ENCODE results near the gene DEAF1.

Gene DEAF1

DNA sequence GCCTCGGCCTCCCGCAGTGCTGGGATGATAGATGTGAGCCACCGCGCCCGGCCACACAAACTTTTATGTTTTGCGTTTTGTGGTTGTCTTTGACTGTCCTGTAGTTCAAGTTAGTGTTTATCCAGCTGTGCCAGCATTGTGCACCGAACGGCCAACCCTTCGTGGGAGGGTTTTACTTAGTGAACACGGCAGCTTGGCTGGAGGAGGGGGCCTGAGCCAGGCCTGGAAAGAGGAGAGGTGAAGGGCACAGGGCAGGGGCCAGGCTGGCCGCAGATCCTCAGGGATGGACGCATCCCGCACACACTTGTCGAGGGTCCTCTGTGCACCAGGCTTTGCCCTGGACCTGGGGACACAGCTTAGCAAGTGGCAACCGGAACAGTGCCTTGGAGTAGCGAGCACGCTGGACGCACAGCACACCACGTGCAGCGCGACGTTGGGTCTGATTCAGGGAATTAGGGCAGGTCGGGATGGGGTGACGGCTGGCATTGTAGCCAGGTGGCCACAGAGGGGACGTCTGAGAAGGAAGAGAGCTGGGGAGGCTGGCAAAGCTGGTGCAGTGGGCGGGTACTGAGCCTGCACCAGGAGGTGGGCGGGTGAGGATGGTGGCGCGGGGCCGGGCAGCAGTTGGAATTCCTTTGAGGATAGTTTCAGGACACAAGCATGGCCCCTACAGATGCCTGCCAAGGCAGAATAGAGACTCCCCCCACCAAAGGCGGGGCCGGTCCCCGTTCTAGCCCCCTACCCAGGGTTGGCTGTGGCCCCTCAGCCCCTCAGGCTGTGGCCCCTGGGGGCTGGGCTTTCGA, 24.4 kb upstream of the DEAF1 start:
- H3K27ac ChIP-seq, result no peak overlapping the region
- H2AFZ ChIP-seq (ENCODE audit: low read depth), result no peak overlapping the region
- H3K4me1 ChIP-seq (ENCODE audit: low read depth, poor library complexity, severe bottlenecking), result peaks cover 33% of the 10 kb centered on the region

DNA sequence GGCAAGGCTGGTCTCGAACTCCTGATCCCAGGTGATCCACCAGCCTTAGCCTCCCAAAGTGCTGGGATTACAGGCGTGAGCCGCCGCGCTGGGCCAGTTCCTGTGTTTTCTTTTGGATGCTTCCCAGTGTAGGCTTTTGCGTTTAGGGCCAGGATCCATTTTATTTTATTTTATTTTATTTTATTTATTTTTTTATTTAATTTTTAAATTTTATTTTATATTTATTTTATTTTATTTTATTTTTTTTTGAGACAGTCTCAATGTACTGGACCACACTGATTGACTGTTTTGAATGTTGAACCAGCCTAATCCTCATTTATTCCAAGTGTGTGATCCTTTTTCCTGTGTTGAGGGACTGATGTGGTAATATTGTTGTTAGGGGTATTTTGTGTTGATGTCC, 19.4 kb upstream of the DEAF1 start:
- Histone ChIP-seq H2AFZ (ENCODE audit: low read depth) (no peak overlapping the region), H3K27me3 (ENCODE audit: insufficient read depth, low read depth) (peaks cover 5% of the 10 kb centered on the region; the same call in 1 of the 2 replicates), H3K4me3 (IDR thresholded peaks at IDR 0.05; ENCODE audit: insufficient read depth, low read depth, low read length) (no peak overlapping the region), H3K79me2 (ENCODE audit: insufficient read depth, low read depth) (no peaks in the 10 kb centered on the region), H3K36me3 (ENCODE audit: insufficient read depth) (no peaks in the 10 kb centered on the region), H4K20me1 (ENCODE audit: insufficient read depth) (no peaks in the 10 kb centered on the region), H3K9ac (no peak overlapping the region), H3K4me2 (no peak overlapping the region), H3K4me1 (ENCODE audit: low read depth, poor library complexity, severe bottlenecking) (no peaks in the 10 kb centered on the region), H3K27ac (no peak overlapping the region)
- TF ChIP-seq, protein P1, sequence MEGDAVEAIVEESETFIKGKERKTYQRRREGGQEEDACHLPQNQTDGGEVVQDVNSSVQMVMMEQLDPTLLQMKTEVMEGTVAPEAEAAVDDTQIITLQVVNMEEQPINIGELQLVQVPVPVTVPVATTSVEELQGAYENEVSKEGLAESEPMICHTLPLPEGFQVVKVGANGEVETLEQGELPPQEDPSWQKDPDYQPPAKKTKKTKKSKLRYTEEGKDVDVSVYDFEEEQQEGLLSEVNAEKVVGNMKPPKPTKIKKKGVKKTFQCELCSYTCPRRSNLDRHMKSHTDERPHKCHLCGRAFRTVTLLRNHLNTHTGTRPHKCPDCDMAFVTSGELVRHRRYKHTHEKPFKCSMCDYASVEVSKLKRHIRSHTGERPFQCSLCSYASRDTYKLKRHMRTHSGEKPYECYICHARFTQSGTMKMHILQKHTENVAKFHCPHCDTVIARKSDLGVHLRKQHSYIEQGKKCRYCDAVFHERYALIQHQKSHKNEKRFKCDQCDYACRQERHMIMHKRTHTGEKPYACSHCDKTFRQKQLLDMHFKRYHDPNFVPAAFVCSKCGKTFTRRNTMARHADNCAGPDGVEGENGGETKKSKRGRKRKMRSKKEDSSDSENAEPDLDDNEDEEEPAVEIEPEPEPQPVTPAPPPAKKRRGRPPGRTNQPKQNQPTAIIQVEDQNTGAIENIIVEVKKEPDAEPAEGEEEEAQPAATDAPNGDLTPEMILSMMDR (conservative IDR thresholded peaks at IDR 0.05; ENCODE audit: low read depth, low read length), result no peak

More for the DNA sequence above, 24.4 kb upstream of the DEAF1 start:
- Histone ChIP-seq H3K79me2 (ENCODE audit: insufficient read depth, low read depth) (no peaks in the 10 kb centered on the region), H3K36me3 (ENCODE audit: insufficient read depth) (no peaks in the 10 kb centered on the region), H3K9ac (no peak overlapping the region), H3K27me3 (ENCODE audit: insufficient read depth, low read depth) (peaks cover 17% of the 10 kb centered on the region), H4K20me1 (ENCODE audit: insufficient read depth) (no peaks in the 10 kb centered on the region), H3K4me2 (no peak overlapping the region), H3K4me3 (IDR thresholded peaks at IDR 0.05; ENCODE audit: insufficient read depth, low read depth, low read length) (no peak overlapping the region)
- TF ChIP-seq, protein P1 (conservative IDR thresholded peaks at IDR 0.05; ENCODE audit: low read depth, low read length), result no peak

DNA sequence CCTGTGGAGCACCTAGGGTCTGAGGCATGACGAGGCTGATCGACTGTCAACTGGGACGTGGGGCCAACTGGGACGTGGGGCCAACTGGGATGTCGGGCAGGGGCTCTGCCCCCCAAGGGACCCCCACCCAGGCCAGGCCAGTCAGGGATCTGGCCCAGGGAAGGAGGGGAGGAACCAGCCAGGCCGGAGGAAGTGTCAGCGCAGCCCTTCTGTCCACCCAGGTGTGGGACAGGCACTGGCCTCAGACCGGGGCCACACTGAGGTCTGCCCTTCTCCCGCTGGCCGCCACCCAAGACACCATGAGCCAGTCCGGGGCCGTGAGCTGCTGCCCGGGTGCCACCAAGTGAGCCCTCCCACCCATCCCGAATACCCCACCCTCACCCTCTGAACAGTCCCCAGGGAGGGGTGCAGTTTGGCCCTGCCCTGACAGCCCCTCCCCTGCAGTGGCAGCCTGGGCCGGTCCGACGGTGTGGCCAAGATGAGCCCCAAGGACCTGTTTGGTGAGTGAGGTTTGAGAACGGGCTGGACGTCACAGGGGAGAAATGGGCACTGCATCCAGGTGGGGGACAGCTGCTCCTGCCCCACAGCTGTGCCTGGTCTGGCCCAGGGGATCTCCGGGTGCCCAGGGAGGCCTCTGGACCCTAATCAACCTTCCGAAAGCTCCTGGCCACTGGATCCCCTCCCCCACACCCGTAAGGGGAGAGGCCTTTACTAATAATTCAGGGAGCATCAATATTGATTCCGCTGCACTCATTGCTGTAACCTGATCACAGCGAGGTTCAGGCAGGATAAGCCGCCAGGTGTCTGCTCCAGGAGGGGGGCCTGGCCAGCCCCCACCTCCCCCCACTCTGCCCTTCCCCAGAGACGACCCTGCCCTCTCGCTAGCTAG, 14.3 kb upstream of the DEAF1 start:
- Histone ChIP-seq H4K20me1 (ENCODE audit: insufficient read depth) (no peaks in the 10 kb centered on the region), H3K9ac (no peak overlapping the region), H3K79me2 (ENCODE audit: insufficient read depth, low read depth) (no peaks in the 10 kb centered on the region), H3K4me2 (no peak overlapping the region), H3K4me3 (IDR thresholded peaks at IDR 0.05; ENCODE audit: insufficient read depth, low read depth, low read length) (no peak overlapping the region), H3K27ac (no peak overlapping the region), H3K4me1 (ENCODE audit: low read depth, poor library complexity, severe bottlenecking) (no peaks in the 10 kb centered on the region), H2AFZ (ENCODE audit: low read depth) (no peak overlapping the region), H3K27me3 (ENCODE audit: insufficient read depth, low read depth) (no peaks in the 10 kb centered on the region), H3K36me3 (ENCODE audit: insufficient read depth) (no peaks in the 10 kb centered on the region)
- TF ChIP-seq, protein P1 (conservative IDR thresholded peaks at IDR 0.05; ENCODE audit: low read depth, low read length), result no peak

DNA sequence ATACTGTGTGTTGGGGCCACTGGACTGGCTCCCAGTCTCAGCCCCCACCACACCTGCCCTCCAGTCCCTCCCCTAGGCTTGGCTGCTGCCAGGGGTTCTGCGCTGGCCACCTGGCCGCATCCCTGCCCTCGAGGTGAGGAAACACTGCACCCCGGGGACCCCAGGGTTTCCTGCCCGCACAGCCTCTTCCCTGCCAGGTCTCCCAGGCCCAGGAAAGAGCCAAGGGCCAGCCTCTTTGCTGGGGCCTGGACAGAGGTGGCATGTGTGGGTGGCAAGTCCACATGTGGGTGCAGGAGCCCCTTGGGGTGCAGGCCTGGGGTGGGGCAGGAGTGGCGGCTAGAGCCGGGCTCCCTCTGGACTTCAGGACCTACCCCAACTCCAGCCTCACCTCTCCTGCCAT, 13.5 kb upstream of the DEAF1 start:
- H3K36me3 ChIP-seq (ENCODE audit: insufficient read depth), result no peaks in the 10 kb centered on the region
- H3K27me3 ChIP-seq (ENCODE audit: insufficient read depth, low read depth), result no peaks in the 10 kb centered on the region
- H3K27ac ChIP-seq, result no peak overlapping the region
- H3K4me2 ChIP-seq, result no peak overlapping the region
- TF ChIP-seq, protein P1 (conservative IDR thresholded peaks at IDR 0.05; ENCODE audit: low read depth, low read length), result no peak
- H3K9ac ChIP-seq, result no peak overlapping the region
- H4K20me1 ChIP-seq (ENCODE audit: insufficient read depth), result no peaks in the 10 kb centered on the region
- H3K4me1 ChIP-seq (ENCODE audit: low read depth, poor library complexity, severe bottlenecking), result no peaks in the 10 kb centered on the region
- no peak overlapping the region for H2AFZ ChIP-seq (ENCODE audit: low read depth)
- no peak overlapping the region for H3K4me3 ChIP-seq (IDR thresholded peaks at IDR 0.05; ENCODE audit: insufficient read depth, low read depth, low read length)
- no peaks in the 10 kb centered on the region for H3K79me2 ChIP-seq (ENCODE audit: insufficient read depth, low read depth)

Data from KMS-11 (cell line).